HG03469 (cell line): ENCODE data around the gene TCERG1L.

ENCODE experiments used
- ATAC-seq: cut with Tn5 transposase; IDR thresholded peaks from one replicate; pipeline ENCODE4 v1.9.1; 2021; ENCODE audit warnings: mild to moderate bottlenecking, moderate library complexity, moderate number of reproducible peaks; ENCODE audit not compliant: unreplicated experiment

TCERG1L gene

DNA sequence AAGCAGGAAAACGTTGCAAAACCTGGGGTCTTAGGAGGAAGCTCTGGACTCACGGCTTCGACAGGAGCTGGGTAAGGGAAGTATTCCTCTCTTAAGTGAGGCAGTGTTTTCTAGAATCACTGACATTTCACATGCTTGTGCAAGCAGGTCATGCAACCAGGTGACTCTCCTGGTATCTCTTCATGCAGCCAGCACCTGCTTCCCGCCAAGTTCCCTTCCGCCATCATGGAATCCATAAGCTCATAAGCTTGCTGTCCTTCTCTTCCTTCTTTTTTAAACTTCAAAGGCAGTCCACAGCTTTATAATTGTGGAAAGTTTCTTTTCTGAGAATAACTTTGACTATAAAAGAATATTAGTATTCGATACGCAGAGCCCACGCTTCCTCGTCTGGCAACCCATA is 256.1 kb downstream of the TCERG1L start:
- ATAC-seq = no peak

DNA sequence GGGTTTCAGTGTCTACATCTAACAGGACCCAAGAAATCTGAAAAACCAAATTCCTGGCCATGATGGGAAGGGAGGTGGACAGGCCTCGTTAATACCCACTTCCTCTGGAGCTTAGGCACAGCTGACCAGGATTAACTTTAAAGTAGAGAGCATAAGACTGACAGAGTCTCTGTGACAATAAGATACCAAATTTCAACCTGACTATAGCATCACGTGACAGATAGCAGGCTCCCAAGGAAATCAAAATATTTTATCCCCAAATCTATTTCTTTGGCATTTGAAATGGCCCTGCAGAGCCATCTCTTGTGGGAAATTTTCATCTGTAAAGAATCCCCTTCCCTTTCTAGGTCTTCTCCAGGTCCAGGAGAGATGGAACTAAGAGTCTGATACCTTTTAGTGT is 258.3 kb downstream of the TCERG1L start:
- ATAC-seq = no peak

DNA sequence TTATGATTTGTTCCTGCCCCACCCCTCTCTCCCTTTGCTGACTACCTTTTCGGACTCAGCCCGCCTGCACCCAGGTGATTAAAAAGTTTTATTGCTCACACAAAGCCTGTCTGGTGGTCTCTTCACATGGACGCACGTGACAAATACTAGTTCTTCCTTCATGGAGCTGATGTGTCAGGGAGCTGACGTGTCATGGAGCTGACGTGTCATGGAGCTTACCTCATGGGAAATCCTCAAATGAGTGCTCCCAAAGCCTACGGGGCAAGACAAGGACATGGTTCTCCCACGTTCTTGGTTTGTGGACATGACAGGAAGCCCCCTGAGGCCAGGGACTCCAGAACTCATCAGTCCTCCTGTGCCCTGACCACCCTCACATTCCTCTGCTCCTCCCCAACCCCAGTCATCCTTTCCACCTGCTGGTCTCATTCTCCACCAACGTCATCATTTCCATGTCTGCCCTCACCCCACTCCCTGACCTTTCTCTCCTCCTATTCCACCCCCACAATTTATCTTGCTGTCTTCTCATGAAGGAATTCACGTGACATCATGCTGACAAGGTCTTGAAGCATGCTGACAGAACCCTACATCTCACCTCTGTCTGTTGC is 261.3 kb downstream of the TCERG1L start:
- ATAC-seq = no peak

DNA sequence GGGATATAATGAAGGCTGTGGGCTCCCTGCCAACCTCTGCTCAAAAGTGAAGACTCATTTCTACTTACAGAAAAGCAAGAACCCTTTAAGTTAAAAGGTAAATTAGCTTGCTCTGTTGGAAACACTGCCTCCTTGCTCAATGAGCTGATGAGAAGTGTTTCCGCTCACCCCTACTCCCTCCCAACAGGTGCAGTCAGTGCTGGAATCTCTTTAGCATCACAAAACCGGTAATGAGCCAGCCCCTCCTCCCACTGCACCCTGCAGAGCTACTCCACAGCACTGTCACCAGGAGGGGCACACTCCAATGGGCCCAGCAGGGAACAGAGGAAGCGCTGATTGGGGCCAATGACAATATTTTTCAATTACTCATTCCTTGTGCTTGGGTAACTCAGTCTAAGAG is 262.5 kb downstream of the TCERG1L start:
- ATAC-seq = no peak

DNA sequence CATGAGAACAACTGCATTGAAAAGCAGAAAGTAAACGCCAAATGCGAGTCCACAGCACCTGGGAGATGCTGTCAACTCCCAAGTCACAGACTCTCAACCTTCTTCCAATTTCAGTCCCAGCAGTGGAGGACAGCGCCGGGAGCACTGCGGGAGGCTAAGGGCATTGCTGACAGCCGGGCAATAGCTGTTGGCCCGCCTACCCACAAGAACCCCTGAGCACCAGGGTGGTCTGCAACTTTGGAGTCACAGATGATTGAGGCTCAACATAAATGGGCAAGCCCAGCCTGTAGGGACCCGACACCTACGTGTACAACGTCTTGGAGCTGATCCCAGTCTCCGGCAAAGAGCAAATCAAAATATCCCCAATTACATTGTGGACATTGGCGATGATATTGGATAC is 262.9 kb downstream of the TCERG1L start:
- ATAC-seq = no peak

DNA sequence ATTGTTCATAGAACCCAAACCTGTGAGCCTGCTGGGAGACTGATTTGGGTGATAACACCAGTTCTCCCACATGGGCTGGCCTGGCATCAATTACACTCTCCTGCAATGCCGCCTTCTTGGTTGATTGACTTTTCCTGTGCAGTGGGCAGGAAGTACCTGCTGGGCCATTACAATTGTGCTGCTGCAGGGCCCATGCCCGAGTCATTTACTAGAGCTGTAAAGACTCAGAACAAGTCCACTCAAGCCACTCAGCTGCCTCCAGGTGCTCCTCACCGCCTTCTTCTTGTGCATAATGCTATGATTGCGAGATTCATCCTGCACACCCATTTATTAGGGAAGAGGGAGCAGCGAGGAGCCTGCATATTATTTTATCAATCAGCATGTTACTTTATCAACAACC is 264.0 kb downstream of the TCERG1L start:
- ATAC-seq = no peak

DNA sequence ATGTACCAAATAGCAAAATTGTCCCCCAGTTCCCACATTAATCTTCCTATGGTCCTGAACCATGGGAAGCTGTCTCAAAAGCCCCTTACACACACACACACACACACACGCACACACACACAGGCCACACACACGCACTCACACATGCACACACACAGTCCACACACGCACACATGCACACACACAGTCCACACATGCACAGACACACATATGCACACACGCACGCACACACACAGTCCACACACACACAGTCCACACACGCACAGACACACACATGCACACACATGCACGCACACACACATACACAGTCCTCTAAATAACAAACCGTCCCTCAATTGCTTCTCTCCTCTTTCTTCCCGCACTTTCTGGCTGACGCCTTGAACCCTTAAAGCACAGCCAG is 265.3 kb downstream of the TCERG1L start:
- no peak for ATAC-seq

DNA sequence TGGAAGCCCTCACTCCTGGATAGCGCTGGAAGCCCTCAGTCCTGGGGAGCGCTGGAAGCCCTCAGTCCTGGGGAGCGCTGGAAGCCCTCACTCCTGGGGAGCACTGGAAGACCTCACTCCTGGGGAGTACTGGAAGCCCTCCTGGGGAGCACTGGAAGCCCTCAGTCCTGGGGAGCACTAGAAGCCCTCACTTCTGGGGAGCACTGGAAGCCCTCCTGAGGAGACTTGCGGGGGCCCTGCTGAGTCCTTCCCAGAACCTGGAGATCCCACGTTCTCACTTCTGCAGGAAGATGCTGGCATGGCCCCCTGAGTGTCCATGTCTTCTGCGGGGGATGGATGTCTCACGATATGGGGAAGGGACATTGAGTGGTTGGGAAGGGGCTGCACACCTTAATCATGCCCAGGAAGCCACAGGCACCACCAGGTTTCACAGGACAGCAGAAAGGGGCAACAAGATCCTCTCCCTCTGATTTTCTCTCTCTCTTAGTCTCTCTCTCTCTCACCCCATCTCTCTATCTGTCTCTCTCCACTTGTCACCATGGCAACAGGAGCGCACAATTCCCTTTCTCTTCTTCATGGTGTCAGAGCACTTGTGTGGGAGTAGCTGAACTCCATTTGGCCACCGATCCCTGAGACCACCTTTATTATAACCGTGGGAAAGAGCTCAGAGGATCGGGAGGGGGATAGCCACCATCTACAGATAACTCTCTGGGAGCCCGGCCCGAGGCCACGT is 267.0 kb downstream of the TCERG1L start:
- no peak for ATAC-seq

DNA sequence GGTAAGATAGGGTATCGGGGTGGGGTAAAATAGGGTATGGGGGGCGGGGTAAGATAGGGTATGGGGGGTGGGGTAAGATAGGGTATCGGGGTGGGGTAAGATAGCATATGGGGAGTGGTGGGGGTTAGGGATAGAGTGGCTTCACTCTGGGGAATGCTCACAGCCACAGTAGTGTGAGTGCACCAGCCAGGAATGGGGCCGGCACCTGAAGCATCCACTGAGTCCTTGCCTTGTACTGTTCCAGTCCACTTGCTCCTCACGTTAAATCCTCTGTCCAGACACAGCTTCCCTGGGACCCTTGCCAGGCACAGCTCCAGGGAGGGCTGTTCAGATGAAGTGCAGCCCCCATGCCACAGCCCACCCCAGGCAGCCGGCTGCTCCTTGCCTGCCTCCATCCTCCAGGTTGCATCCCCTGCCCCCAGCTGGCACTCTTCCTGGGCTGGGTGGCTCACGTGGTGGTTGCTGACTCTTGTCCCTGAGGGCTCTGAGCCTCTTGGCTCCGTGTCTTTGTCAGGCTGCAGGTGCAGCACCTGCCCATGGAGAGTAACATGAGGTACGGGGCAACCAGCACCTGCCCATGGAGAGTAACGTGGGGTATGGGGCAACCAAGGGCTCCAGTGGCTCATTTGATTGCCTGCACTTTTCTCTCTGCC is 268.4 kb downstream of the TCERG1L start:
- ATAC-seq = no peak
